B cell (primary cell): Measurements from ENCODE around the gene TBC1D22A. TPM values are rescaled to one million over a fixed set of nuclear protein-coding genes. Genes with fewer than 3 reads are reported as not detected.

Experiments used
- ATAC-seq: fragments of 200-7000 bp; cut with Tn5 transposase; one replicate; pipeline ENCODE4 v1.10.0; 2021; ENCODE audit warnings: low read depth, mild to moderate bottlenecking, moderate number of reproducible peaks, moderate library complexity
- CTCF ChIA-PET: fragments of 350-600 bp; sonication (Branson Sonifier 250); formaldehyde crosslinking; loops from one replicate; lab custom pipeline; 2021; ENCODE audit warnings: antibody characterized with exemption, inconsistent platforms; lab: Charles Lee
- POLR2A ChIA-PET: fragments of 350-600 bp; sonication (Branson Sonifier 250); formaldehyde crosslinking; loops from one replicate; lab custom pipeline; 2021; ENCODE audit warnings: antibody characterized with exemption; lab: Charles Lee
- DNase-seq: peaks from one replicate; pipeline ENCODE4 v3.0.0; 2013
- H2AFZ ChIP-seq: 2 replicates; pipeline ENCODE4 v1.6.1; 2012; ENCODE audit warnings: mild to moderate bottlenecking, low read depth, low read length; ENCODE audit not compliant: insufficient read depth, poor library complexity, severe bottlenecking
- H3K27ac ChIP-seq, 2 donors: 1 replicate in 1 of 2; 2 replicates in 1 of 2; pipeline ENCODE4 v1.5.1; 2012 to 2013; ENCODE audit warnings: low read length in 2 of 2, mild to moderate bottlenecking in 2 of 2, moderate library complexity in 1 of 2
- H3K27me3 ChIP-seq, 4 experiments: fragments of 200-600 bp in 1 of 4; sonication (generic) in 1 of 4; replicated peaks in 1 of 4; 1 replicate in 2 of 4; 2 replicates in 2 of 4; pipeline versions ENCODE4 v1.6.1 to v1.7.0; 2013 to 2016; ENCODE audit warnings: low read length in 3 of 4, mild to moderate bottlenecking in 2 of 4, mixed read lengths in 1 of 4, moderate library complexity in 1 of 4; ENCODE audit not compliant: insufficient read depth in 4 of 4, control insufficient read depth in 3 of 4; ENCODE audit errors: control extremely low read depth in 1 of 4
- H3K36me3 ChIP-seq, 2 experiments: replicated peaks in 1 of 2; 1 replicate in 1 of 2; 2 replicates in 1 of 2; pipeline versions ENCODE4 v1.6.1 to v1.7.1; 2013; ENCODE audit warnings: low read length in 1 of 2; ENCODE audit not compliant: insufficient read depth in 2 of 2, control insufficient read depth in 1 of 2; ENCODE audit errors: control extremely low read depth in 1 of 2, extremely low read depth in 1 of 2
- H3K4me1 ChIP-seq, 2 donors: fragments of 200-600 bp in 1 of 2; sonication (generic) in 1 of 2; 1 replicate in 1 of 2; 2 replicates in 1 of 2; pipeline versions ENCODE4 v1.5.1 to v1.6.1; 2013 to 2017; ENCODE audit warnings: low read length in 2 of 2; ENCODE audit not compliant: control insufficient read depth in 2 of 2, insufficient read depth in 2 of 2
- H3K4me2 ChIP-seq: replicated peaks from 2 replicates; pipeline ENCODE3; 2012; ENCODE audit warnings: mild to moderate bottlenecking, low read depth, low read length; ENCODE audit not compliant: poor library complexity, severe bottlenecking
- H3K4me3 ChIP-seq, 5 experiments: fragments of 200-600 bp in 1 of 5; sonication (generic) in 1 of 5; 1 replicate in 3 of 5; 2 replicates in 2 of 5; pipeline versions ENCODE4 v1.5.1 to v1.7.0; 2011 to 2016; ENCODE audit warnings: low read length in 4 of 5, mild to moderate bottlenecking in 4 of 5, low read depth in 2 of 5, control low read depth in 1 of 5, moderate library complexity in 1 of 5; ENCODE audit not compliant: insufficient read depth in 1 of 5; ENCODE audit errors: control extremely low read depth in 1 of 5, extremely low read depth in 1 of 5
- H3K79me2 ChIP-seq: fragments of 200-600 bp; sonication (generic); one replicate; pipeline ENCODE4 v1.6.0; 2016; ENCODE audit warnings: low read length; ENCODE audit not compliant: control insufficient read depth, insufficient read depth
- H3K9ac ChIP-seq: fragments of 200-600 bp; sonication (generic); 2 replicates; pipeline ENCODE4 v1.6.1; 2017; ENCODE audit warnings: mild to moderate bottlenecking, low read length, moderate library complexity
- H3K9me3 ChIP-seq, 3 donors: one replicate each; pipeline versions ENCODE4 v1.6.1 to v1.7.1; 2013; ENCODE audit warnings: low read length in 2 of 3; ENCODE audit not compliant: control insufficient read depth in 2 of 3, insufficient read depth in 1 of 3; ENCODE audit errors: control extremely low read depth in 1 of 3
- H4K20me1 ChIP-seq: 2 replicates; pipeline ENCODE4 v1.6.0; 2012; ENCODE audit warnings: mild to moderate bottlenecking, low read length; ENCODE audit not compliant: insufficient read depth, control insufficient read depth, poor library complexity, severe bottlenecking
- H3K27ac Mint-ChIP-seq: one replicate; pipeline ENCODE4 v1.8.0; 2021; ENCODE audit warnings: mixed read lengths
- H3K27me3 Mint-ChIP-seq: one replicate; pipeline ENCODE4 v1.8.0; 2021; ENCODE audit warnings: mixed read lengths
- H3K4me1 Mint-ChIP-seq: one replicate; pipeline ENCODE4 v1.8.0; 2021; ENCODE audit warnings: mixed read lengths
- H3K4me3 Mint-ChIP-seq: one replicate; pipeline ENCODE4 v1.8.0; 2021; ENCODE audit warnings: mixed read lengths
- H3K9me3 Mint-ChIP-seq: one replicate; pipeline ENCODE4 v1.8.0; 2022; ENCODE audit warnings: mixed read lengths; ENCODE audit not compliant: insufficient read depth
- CTCF ChIP-seq: fragments of 200-600 bp; IDR thresholded peaks from one replicate; pipeline ENCODE4 v1.8.0; 2022; ENCODE audit warnings: antibody characterized with exemption, mild to moderate bottlenecking
- EZH2 ChIP-seq: IDR thresholded peaks from 2 replicates; pipeline ENCODE4 v1.6.1; 2012; ENCODE audit warnings: borderline replicate concordance, low read depth, mild to moderate bottlenecking, moderate library complexity, low read length; ENCODE audit not compliant: insufficient read depth, poor library complexity, severe bottlenecking
- WGBS: methylation state at CpG from one replicate; pipeline ENCODE4 v1.1.5; 2013; ENCODE audit warnings: missing lambda C conversion rate; ENCODE audit not compliant: insufficient coverage; 5-methylcytosine and 5-hydroxymethylcytosine counted together
- intact Hi-C: fragments of 100-400 bp; cut with micrococcal nuclease; formaldehyde crosslinking; loops from one replicate; pipeline ENCODE4 v1.10.0; 2022
- polyA plus RNA-seq: library from polyadenylated mRNA; depleted of rRNA; stranded (reverse); fragments of >200 nt; gene quantifications from 2 replicates; pipeline ENCODE4 v1.2.3, GENCODE V29; 2012
- total RNA-seq, 2 donors: library from RNA; stranded (reverse); fragments of 120-200 nt in 1 of 2; gene quantifications; 1 replicate in 1 of 2; 2 replicates in 1 of 2; pipeline versions ENCODE4 v1.2.3 to v1.2.4, GENCODE V29; 2013 to 2022

TBC1D22A gene
- total and polyA plus RNA-seq, 2 donors (not counting 1 experiment from before 2014, with no cell fraction given): 73.8 to 128 TPM

GRCh38 chr22:46855681-46856080, 93.2 kb downstream of the TBC1D22A start:
- no peak overlapping the region for H3K4me3 ChIP-seq
- intact Hi-C loops: no loop called here
- H3K4me2 ChIP-seq: no peak overlapping the region
- peaks cover 86% of the 10 kb centered on the region for H4K20me1 ChIP-seq
- DNase-seq: no peak
- H3K27ac ChIP-seq: no peak overlapping the region
- Mint-ChIP-seq H3K4me1 (peaks cover 28% of the 10 kb centered on the region), H3K27ac (no peak overlapping the region), H3K9me3 (no peaks in the 10 kb centered on the region), H3K27me3 (no peaks in the 10 kb centered on the region), H3K4me3 (no peak overlapping the region)
- ChIA-PET CTCF (no interaction called here), POLR2A (no interaction called here)
- no peak overlapping the region for H2AFZ ChIP-seq
- no peak overlapping the region for H3K9ac ChIP-seq
- no peak for ATAC-seq
- TF ChIP-seq EZH2 (no peak), CTCF (no peak)
- peaks cover 85% of the 10 kb centered on the region for H3K79me2 ChIP-seq
- peaks cover 0 to under 1% of the 10 kb centered on the region in 2 donors for H3K4me1 ChIP-seq
- 92% methylated on average over 7 of the region's 12 CpGs for WGBS
- peaks cover 0 to 44% of the 10 kb centered on the region in 2 experiments for H3K36me3 ChIP-seq
- H3K9me3 ChIP-seq: no peaks in the 10 kb centered on the region
- H3K27me3 ChIP-seq: no peaks in the 10 kb centered on the region

- Histone ChIP-seq H3K9me3 (peaks cover 0 to 4% (median 0%) of the 10 kb centered on the region in 3 donors), H3K36me3 (peaks cover 0 to 36% of the 10 kb centered on the region in 2 experiments), H3K4me3 (no peak overlapping the region), H3K79me2 (peaks cover 85% of the 10 kb centered on the region), H3K27ac (no peak overlapping the region), H2AFZ (no peak overlapping the region), H3K27me3 (no peaks in the 10 kb centered on the region), H3K9ac (no peak overlapping the region), H4K20me1 (peaks cover 86% of the 10 kb centered on the region), H3K4me2 (no peak overlapping the region), H3K4me1 (peaks cover 4 to 10% of the 10 kb centered on the region in 2 donors)
- TF ChIP-seq EZH2 (no peak), CTCF (no peak)
- DNase-seq: no peak
- Mint-ChIP-seq H3K4me1 (peaks cover 32% of the 10 kb centered on the region), H3K4me3 (no peak overlapping the region), H3K9me3 (no peaks in the 10 kb centered on the region), H3K27ac (no peak overlapping the region), H3K27me3 (no peaks in the 10 kb centered on the region)
- intact Hi-C loops: no loop called here
- POLR2A ChIA-PET: no interaction called here
- no peak for ATAC-seq
- WGBS: 100% methylated on average over 2 of the region's 3 CpGs
- CTCF ChIA-PET: interaction anchor here (0.6 kb wide), 1 partner anchor 293 kb away, joined by 3 read pairs; no protein-coding TSS in a partner anchor
Measured at GRCh38 chr22:46856661-46857060, 94.2 kb downstream of the TBC1D22A start.
